ENCODE measurements around the gene RELN.

GRCh38 chr7:103605640-103606039 lies 383.8 kb downstream of the RELN start:
- no peak for TF ChIP-seq CTCF (IDR thresholded peaks at IDR 0.05; ENCODE audit: low read depth, low read length)
- no peak for TF ChIP-seq MAX (IDR thresholded peaks at IDR 0.05; ENCODE audit: low read depth, low read length)
- TF ChIP-seq POLR2A (IDR thresholded peaks at IDR 0.05; ENCODE audit: extremely low read depth, insufficient read length): no peak
